Head of caudate nucleus (tissue), 42 donors: ENCODE data around the gene TRIM72.
"Not testable (repeated sequence)": the region's sequence is repeated elsewhere in the genome, so short reads cannot be mapped to it uniquely, and the experiment has no call there.

Experiments used
- DNase-seq, 42 donors: peaks; one replicate each; pipeline versions ENCODE4 v3.0.0 to v3.0.0-alpha.2; 2020 to 2021; ENCODE audit warnings: mixed read lengths in 7 of 42
- intact Hi-C: fragments of 100-400 bp; cut with DNase I; formaldehyde crosslinking; loops from one replicate; pipeline ENCODE4 v1.15.0; 2022

Gene TRIM72

DNA sequence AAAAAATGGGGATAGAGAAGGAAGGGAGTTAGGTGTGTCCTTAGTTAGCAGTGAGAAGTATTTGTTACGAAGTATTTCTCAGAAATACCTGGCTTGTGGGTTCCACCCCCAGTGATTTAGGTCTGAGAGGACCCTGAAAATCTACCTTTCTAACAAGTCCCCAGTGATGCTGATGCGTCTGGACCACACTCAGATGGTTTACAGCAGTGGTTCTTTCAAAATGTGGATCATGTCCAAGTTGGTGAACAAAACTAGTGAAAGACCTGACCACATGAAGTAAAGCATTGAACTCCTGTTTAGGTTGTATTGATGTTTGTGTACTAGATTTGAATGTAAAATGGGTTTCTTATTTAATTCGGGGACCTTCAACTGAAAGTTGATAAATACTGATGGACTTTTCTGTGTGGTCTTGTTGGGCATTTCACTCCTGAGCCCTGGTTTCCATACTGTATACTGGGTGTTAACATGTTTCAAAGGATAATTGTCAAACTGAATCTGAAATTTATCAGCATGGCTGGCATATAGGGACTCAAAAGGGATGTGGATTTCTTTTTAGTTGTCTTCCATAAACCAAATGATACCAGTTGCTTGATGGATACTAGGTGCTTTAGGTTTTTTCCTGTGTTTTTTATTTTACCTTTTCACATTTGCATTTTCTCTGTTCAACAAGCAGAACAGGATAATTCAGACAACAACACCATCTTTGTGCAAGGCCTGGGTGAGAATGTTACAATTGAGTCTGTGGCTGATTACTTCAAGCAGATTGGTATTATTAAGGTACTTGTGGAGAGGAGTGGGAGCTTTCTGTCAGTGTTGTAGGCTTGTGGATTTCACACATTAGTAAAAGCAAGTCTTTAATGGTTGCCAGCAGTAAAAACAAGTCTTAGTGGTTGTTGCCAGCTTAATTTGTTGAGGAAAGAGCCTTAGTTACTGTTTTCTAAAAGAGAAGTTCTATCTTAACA is 25.2 kb upstream of the TRIM72 start:
- no peak for DNase-seq
- intact Hi-C loops = loop anchor here (10.0 kb wide), 1 partner anchor 256 kb away; the partner anchor contains the start of gene ZNF843

- DNase-seq = no peak
- intact Hi-C loops = loop anchor here (10.0 kb wide), 1 partner anchor 255 kb away; the partner anchor contains the start of gene ZNF843
Observed at GRCh38 chr16:31189412-31189778, 24.5 kb upstream of the TRIM72 start.

GRCh38 chr16:31190061-31190460 is 23.9 kb upstream of the TRIM72 start:
- peak in 1 of 42 donors; percentile 5 for DNase-seq
- intact Hi-C loops = no loop called here

DNA sequence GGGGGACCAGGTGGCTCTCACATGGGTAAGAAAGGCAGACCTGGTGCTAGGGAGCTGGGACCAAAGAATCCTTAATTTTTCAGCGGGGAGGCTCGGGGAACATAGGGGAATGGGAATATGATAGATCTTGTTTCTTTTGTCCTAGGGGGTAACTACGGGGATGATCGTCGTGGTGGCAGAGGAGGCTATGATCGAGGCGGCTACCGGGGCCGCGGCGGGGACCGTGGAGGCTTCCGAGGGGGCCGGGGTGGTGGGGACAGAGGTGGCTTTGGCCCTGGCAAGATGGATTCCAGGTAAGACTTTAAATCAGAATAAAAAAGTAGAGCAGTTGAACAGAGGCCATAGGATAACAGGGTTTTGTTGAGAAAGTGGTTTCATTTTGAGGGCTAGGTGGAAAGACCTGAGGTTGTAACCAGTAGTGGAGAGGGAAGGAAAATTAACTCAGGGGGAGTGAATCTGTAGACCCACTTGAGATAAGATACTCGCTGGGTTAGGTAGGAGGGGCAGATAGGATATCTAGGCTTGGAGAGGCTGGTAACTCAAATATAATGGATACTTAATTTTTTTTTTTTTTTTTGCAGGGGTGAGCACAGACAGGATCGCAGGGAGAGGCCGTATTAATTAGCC is 23.0 kb upstream of the TRIM72 start:
- DNase-seq = peak in 1 of 42 donors; percentile 2
- intact Hi-C loops = no loop called here

DNA sequence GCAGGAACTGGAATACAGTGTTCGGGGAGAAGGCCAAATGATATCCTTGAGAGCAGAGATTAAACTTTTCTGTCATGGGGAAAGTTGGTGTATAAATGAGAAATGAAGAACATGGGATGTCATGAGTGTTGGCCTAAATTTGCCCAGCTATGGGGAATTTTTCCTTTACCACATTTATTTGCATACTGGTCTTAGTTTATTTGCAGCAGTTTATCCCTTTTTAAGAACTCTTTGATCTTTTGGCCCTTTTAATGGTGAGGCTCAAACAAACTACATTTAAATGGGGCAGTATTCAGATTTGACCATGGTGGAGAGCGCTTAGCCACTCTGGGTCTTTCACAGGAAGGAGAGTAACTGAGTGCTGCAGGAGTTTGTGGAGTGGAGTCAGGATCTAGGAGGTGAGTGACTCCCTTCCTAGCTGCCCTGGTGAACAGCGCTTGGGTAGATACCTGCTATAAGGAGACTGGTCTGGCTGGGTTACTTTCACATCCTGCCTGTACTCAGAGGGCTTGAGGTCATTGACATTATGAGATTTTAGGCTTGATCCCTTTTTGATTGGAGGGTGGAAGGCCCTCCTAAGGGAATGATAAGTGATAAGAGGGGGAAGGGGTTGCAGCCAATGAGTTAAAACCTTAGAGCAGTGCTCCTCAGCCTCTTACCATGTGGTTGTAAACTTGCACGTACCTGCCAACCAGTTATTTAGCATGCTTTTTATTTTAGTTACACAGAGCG is 22.1 kb upstream of the TRIM72 start:
- DNase-seq = peak in 1 of 42 donors; percentile 1
- intact Hi-C loops = no loop called here

DNA sequence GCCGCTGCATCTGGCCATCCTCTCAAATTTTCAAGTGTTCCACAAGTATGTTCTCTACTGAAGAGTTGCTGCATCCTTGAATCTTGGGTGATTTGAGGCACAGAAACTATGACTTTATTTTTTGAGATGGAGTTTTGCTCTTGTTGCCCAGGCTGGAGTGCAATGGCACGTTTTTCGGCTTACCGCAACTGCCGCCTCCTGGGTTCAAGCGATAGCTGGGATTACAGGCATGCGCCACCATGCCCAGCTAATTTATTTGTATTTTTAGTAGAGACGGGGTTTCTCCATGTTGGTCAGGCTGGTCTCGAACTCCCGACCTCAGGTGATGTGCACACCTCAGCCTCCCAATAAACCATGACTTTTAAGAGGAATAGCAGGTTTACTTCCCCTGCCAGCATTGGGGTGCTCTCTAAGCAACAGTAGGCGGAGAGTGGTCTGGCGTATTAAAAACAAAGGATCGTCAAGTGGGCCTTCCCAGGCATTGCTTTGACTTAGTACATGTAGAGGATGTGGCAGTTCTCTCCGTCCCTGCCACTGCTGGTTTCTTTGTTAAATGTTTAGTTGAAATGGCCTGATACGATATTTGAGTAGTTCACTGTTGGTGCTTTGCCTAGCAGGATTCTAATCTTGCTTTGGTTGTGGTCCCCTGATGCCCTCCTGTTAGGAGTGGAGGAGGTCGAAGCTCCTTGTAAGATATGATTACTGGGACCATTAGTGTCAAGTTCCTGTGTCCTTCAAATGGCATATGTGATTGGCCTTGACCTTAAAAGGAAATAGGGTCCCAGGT is 20.9 kb upstream of the TRIM72 start:
- DNase-seq = peak in 1 of 42 donors; percentile 1

DNA sequence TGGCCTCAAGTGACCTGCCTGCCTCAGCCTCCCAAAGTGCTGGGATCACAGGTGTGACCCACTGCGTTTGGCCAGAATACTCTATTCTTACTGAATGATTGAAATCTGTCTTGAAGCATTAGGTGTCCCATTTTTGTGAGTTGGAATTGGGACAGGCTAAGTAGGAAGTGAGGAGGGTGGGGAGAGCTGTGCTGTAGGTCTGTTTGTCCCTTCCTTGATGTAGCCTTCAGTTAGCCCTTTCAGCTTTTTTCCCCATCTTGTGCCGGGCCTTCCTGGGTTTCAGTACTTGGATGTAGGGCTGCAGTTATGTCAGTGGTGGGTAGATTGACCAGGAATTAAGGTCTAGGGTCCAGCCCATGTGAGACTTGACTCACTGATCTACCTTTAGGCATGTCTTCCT is 20.0 kb upstream of the TRIM72 start:
- DNase-seq = no peak
- intact Hi-C loops = no loop called here

More for the DNA sequence above, 20.9 kb upstream of the TRIM72 start:
- intact Hi-C loops = no loop called here

DNA sequence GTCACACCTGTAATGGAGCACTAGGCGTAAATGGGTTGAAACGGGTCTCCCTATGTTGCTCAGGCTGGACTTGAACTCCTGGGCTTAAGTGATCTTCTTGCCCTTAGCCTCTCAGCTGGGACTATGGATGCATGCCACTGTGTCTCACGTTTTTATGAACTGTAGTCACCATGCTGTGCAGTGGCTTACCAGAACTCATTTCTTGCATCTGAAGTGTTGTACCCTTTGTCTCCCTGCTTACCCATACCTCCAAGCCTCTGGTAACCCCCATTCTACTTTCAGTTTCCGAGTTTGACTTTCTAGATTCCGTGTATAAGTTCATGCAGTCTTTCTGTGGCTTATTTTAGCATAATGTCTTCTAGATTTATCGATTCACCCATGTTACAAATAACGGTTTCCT is 19.0 kb upstream of the TRIM72 start:
- intact Hi-C loops = no loop called here
- DNase-seq = no peak

DNA sequence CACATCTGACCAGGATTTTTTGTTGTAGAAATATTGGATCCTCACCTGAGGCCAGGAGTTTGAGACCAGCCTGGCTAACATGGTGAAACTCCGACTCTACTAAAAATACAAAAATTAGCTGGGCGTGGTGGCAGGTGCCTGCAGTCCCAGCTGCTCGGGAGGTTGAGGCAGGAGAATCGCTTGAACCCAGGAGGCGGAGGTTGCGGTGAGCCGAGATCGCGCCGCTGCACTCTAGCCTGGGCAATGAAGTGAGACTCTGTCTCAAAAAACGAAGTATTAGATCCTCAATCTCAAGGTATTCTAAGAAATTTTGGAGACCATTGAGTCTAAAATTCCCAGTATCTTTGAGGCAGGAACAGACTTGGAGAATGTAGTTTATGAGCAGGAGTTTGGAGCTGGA is 18.1 kb upstream of the TRIM72 start:
- intact Hi-C loops, DNase-seq: not testable (repeated sequence)

DNA sequence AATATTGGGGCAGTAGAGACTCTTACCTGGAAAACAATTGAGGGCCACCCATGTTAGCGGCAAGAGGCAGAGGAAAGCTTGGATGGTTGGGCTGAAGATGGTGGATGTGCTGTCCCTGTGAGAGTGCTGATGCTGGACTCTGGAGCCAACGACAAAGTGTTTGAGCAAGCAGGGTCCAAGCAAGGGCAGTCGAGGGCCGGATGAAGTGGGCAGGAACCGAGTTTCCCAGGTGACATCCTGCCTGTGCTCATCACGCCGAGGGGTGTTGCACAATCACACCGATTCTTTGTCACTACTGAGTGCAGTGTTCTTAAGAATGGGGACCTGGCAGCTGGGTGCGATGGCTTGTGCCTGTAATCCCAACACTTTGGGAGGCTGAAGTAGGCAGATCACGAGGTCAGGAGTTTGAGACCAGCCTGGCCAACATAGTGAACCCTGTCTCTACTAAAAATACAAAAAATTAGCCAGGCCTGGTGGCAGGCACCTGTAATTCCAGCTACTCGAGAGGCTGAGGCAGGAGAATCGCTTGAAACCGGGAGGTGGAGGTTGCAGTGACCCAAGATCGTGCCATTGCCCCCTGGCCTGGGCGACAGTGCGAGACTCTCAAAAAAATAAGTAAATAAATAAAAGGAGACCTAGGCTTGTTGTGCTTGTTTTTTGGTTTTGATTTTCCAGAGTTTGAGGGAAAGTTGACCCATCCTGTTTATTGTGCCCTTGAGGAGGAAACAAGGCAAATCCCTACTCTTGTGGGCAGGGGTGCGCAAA is 17.4 kb upstream of the TRIM72 start:
- no peak for DNase-seq
- intact Hi-C loops = no loop called here

DNA sequence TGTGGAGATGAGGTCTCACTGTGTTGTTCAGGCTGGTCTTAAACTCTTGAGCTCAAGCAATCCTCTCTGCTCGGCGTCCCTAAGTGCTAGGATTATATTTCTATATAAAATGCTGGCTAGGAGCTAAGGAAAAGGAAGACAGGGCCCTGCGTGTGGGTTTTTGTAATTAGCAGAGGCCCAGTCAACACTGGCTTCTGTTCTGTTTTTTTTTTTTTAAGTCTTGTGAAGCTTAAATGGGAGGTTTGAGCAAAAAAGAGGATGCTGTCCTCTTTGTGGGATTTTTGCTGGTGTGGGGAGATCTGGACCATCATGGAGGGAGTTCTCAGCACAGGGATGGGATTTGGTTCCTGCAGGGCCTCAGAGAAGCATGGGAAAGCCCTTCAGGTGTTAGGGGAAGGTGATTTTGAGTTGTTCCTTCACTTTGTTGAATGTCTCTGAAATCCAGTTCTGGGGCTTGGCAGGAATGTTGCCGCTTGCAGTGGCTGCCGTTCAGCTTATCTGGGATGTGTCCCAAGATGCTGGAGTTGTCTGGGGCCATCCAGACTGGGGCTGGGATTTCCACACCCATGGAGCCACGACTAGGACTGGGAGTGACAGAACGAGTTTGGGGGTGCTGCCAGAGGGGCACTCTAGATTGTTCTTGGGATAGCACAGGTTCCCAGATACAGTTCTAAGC is 15.6 kb upstream of the TRIM72 start:
- no peak for DNase-seq
- intact Hi-C loops = no loop called here

DNA sequence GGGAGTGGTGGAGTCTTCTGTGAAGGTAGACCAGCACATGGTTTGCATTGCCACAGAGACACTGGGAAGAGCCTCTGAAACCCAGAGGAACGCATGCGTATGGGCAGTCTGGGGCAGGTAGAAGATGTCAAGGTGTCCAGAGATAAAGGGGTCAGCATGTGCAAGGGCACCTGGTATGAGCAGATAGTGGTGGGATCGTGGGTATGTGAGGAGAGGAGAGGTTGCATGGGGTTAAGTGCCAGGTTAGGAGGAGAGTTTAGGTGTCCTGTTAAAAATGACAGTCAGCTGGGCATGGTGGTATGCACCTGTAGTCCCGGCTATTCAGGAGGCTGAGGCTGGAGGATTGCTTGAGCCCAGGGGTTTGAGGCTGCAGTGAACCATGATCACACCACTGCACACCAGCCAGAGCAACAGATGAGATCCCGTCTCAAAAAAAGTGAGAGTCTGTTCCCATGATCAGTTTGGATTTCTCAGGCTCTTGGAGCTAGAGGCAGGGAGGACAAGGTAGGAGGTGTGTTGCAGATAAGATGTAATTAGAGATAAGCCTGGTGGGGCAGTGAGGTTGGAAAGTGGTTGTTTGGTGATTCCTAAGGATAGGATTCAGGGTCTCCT is 14.4 kb upstream of the TRIM72 start:
- intact Hi-C loops = no loop called here

GRCh38 chr16:31200111-31200510 is 13.8 kb upstream of the TRIM72 start:
- intact Hi-C loops, DNase-seq: not testable (repeated sequence)

More for the DNA sequence above, 14.4 kb upstream of the TRIM72 start:
- no peak for DNase-seq

GRCh38 chr16:31200821-31201568 is 12.9 kb upstream of the TRIM72 start:
- intact Hi-C loops = no loop called here
- no peak for DNase-seq

DNA sequence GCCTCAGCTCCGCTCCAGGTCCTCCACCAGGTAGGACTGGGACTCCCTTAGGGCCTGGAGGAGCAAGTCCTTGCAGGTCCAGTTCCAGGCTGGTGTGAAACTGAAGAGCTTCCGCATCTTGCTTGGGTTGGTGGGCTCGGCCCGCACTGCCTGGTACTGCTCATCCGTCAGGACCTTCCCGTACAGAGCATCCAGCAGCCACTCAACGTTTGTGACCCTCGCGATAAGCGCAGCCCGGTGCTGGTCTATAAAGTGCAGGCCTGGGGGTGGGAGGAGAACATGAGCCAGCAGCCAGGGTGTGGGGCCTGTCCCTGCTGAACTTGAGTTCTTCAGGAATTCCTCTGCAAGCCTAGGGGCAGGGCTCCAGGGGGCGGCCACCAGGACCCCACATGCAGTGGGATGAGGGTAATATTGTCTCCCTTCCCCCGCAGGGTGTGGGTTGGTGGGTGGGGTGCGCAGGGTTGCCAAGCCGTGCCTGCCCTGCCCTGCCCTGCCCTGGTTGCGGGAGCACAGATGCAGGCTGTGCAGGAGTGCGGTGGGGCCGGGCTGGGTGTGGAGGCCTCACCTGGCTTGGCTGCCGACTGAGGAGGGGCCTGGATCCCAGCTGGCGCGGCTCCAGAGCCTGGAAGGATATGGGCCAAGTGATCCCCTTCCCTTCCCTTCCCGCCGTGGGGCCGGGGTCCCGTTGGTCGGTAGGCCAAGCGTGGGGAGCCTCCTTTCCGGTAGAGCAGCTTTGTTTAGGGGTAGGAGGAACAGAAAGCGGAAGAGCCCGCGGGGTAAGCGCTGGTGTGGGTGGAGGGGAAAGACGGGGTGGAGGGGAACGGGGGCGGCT is 12.1 kb upstream of the TRIM72 start:
- intact Hi-C loops = no loop called here
- peak in 27 of 42 donors; percentile 10 to 51 (median 35) for DNase-seq
